Measurements from ENCODE around the gene MARCKS.
"Not testable (repeated sequence)": the region's sequence is repeated elsewhere in the genome, so short reads cannot be mapped to it uniquely, and the experiment has no call there.

The MARCKS gene

DNA sequence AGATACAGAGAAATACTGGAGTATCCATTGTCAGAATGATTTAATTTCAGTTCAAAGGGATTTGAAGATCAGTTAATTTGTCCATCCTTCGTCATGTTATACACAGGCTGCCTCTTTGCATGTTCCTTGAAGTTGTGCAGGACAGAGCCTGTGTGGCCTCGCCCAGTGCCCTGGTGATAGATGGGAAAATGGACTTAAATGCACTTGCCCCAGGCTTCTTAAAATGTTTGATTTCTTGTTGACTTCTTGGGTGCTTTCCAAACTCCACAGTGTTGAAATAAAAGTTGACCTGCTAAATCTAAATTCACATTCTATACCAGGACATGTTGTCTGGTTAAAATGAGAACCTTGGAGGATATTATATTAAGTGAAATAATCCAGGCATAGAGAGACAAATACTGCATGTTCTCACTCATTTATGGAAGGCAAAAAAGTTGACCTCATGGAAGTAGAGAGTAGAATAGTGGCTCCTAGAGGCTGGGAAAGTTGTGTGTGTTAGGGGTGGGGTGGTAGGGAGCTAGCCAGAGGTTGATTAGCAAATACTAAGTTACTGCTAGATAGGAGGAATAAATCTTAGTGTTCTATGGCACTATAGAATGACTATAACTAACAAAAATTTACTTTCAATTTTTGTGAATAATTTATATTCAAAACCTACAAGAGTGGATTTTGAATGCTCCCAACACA lies 25.3 kb downstream of the MARCKS start:
- no peak for DNase-seq (ENCODE audit: low read depth in 4 of 4, low spot score in 1 of 4)

DNA sequence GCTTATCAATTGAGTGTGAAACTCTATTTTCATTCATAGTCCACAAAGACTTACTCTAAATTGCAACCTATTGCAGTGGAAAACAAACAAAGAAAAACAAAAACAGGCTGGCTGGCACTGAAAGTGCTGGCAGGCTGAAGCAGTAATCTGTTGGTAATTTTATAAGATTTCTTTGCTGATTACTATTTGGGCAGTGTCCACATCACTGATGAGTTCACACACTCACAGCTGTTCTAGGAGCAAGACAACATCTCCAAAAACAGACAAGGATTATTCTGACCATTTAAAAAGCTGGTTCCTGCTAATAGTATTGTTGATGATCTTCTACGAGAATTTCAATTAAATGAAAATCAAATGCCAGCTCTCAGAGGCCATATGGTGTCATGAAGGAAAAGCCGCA lies 26.9 kb downstream of the MARCKS start:
- no peak for DNase-seq (ENCODE audit: low read depth in 4 of 4, low spot score in 1 of 4)

DNA sequence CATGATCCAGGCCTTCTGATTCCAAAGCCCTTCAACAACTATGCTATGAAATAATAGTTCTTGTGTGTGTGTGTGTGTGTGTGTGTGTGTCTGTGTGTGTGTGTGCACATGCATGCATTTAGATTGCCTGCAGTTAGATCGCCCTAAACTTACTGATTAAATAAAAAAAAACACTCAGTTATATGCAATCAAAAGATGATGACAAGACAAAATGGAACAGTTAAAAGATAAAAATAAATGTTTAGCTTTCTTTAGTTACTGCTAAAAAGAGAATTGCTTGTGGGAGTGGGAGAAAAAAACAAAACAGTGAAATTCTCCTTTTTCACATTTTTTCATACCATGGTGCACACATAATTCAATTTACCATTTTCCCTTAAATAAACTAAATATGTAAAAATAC lies 29.4 kb downstream of the MARCKS start:
- DNase-seq (ENCODE audit: low read depth in 4 of 4, low spot score in 1 of 4), result no peak

DNA sequence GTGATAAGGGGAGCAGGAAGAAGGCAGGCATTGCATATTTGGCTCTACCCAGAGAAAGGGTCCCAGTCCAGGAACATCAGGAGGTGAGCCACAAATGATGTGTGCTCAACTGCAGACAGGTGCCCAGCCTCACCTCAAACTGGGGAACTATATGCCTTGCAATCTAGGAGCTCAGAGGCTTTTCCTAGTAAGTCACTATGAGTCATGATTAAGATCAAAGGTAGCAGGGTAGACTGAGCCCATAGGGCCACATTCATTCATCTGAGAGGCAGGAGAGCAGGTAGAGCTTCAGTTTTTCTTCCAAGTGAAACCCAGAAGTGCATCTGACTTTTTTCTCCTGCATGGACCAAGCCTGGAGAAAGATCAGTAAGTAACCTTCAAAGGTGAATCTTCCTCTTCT lies 31.3 kb downstream of the MARCKS start:
- DNase-seq (ENCODE audit: low read depth in 4 of 4, low spot score in 1 of 4), result no peak

DNA sequence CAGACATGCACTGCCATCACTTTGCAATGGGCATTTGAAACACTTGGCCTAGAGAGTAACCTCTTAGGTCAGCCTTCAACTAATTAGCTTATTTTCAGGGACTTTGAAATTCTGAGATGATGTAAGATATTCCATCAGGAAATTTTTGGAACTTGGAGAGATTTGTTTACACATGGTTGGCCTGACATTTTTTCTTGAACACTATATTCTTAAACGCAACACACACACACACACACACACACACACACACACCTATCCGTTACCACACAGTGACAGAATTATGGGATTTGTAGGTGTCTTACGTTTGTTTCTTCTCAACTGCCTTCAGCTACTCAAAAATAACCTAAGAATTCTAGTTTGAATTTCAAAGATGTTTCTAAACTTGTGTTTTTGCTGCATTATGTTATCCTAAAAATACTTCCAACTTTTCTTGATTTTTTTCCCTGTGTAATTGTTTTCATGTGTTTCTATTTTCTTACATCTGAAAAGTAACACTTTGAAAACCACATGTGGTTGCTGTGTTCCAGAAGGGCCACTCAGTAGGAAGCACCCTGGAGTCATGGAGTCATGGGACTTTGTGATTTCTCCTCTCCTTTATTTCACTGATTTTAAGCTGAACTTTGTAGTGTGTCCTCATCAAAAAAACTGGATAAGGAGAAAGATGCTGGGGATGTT lies 31.9 kb downstream of the MARCKS start:
- no peak for DNase-seq (ENCODE audit: low read depth in 4 of 4, low spot score in 1 of 4)

- DNase-seq (ENCODE audit: low read depth in 4 of 4, low spot score in 1 of 4), result no peak
Observed at GRCh38 chr6:113893451-113893850, 36.3 kb downstream of the MARCKS start.

GRCh38 chr6:113893866-113894265 lies 36.7 kb downstream of the MARCKS start:
- no peak for DNase-seq (ENCODE audit: low read depth in 4 of 4, low spot score in 1 of 4)

GRCh38 chr6:113894712-113895674 lies 37.8 kb downstream of the MARCKS start:
- no peak for DNase-seq (ENCODE audit: low read depth in 4 of 4, low spot score in 1 of 4)

DNA sequence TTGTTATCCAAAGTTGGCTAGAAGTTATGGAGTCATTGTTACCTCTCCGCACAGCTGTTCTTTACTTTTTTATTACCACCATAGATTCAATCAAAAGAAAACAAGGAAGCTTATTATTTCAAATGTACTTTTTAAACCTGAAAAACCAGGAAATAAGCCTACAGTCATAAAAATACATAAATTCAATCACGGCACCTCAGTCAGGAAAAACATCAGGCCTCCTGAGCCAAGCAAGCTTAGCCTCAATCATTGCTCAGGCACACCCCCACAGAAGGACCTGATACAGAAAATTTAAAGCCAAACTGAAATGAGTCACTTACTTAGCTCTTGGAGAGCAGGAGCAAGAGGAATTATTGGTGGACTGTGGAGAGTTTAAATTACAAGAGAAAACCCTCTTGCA lies 44.3 kb downstream of the MARCKS start:
- no peak for DNase-seq (ENCODE audit: low read depth in 4 of 4, low spot score in 1 of 4)

DNA sequence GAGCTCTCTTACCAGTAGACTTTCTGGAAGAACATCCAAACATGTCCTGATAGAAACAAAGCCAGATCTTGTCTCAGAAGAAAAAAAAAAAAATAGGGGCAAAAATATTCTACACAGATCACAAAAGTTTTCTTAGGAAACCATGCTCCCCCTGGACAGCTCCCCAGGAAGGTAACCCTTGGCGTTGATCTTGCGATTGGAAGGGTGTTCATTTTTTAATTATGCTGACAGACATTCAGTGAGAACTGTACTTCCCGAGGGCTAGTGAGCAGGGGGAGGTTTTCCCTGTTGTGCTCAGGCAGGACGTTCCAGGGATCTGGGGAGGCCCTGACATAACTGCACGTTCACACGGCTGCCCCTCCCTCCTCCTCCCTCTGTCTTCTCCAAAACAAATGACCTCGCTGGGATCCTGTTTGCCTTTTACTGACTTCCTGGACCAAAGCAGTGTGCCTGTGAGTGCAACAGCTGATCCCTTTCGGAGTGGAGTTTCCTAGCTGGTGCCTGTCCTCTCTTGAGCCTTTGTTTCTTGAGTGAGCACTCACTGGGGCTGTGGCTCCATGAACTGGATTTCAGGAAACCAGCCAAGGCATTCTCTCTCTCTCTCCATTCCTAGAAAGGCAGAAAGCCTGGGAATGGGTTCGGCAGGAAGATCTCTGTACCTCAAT lies 46.7 kb downstream of the MARCKS start:
- DNase-seq (ENCODE audit: low read depth in 4 of 4, low spot score in 1 of 4), result no peak

- no peak for DNase-seq (ENCODE audit: low read depth in 4 of 4, low spot score in 1 of 4)
Observed at GRCh38 chr6:113907102-113907815, 50.1 kb downstream of the MARCKS start.

GRCh38 chr6:113908801-113909200 lies 51.7 kb downstream of the MARCKS start:
- DNase-seq (ENCODE audit: low read depth in 4 of 4, low spot score in 1 of 4), result no peak

DNA sequence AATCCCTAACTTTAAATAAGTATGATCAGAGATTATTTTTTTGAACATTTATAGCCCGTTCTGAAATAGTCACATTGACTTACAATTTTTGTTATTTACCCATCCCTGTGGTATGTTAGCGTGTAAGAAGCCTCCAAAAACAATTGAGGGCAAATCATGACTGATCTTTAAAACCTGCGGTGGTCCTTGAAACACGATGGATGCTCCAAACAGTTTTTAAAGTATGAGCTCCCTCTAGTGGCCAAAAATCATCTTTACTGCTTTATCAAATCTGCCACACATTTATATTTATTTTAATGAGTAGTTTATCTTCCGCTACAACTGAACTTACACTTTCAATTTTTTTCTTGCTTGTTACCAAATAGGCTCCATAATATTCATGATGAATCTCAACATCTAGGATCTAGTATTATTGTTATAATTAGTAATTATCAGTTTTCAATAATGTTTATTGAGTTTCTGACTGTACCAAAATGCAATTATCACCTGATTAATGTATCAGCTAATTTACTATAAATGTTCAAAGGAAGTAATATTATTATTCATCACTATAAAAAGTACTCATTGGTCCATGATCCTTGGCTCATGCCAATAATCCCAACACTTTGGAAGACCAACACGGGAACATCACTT lies 52.2 kb downstream of the MARCKS start:
- no peak for DNase-seq (ENCODE audit: low read depth in 4 of 4, low spot score in 1 of 4)

GRCh38 chr6:113910285-113910684 lies 53.1 kb downstream of the MARCKS start:
- not testable (repeated sequence) for DNase-seq (ENCODE audit: low read depth in 4 of 4, low spot score in 1 of 4)
